Erythroblast (primary cell): ENCODE data around the gene ITPKA.

ENCODE experiments used
- GATA1 ChIP-seq: IDR thresholded peaks from 2 replicates; pipeline ENCODE4 v1.6.1; 2011; ENCODE audit warnings: low read depth, mild to moderate bottlenecking, control low read depth, low read length, moderate library complexity
- POLR2A ChIP-seq: IDR thresholded peaks from 2 replicates; pipeline ENCODE4 v1.6.1; 2011; ENCODE audit warnings: mild to moderate bottlenecking, low read length

DNA sequence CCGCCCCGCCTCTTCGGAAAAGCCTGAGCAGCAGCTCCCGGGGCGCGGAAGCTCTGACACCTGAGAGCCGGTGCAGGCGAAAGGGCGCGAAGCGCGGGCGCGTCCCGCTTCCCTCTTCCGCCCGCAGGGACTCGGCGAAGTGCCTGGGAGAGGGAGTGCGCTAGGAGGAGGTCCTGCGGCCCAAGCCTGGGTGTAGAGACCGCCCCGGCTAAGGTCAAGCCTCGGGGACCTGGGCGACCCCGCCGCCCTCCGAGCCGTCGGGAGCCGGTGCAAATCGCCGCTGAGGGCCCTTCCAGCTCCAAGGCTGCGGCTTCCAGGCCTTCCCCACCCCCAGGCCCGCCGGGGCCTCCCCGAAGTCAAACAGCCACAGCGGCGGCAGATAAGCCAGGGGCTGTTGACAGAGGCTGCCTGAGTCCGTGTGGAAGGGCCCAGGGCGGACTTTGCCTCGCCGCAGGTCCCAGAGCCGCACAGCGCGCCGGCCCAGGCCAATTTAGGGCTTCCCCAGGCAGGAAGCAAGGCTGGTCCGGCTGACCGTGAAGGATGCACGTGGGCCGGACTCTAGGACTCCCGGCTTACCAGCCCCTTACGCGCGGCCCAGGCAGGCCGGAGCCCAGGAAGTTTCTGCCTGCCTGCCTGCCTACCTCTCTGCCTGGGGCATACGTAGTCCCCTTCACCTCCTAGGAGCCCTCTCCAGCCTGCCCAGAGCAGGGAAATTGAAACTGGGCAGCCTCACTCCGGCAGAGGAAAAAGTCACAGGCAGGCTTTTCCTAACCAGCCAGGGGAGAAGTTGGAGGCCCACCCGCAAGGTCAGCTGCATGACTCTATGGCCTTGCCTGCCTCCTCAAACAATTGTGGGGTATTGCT, 2.3 kb downstream of the ITPKA start:
- no peak for TF ChIP-seq POLR2A
- TF ChIP-seq GATA1, result no peak
